ENCODE results near the gene ZNF593OS. TPM values are rescaled to one million over a fixed set of nuclear protein-coding genes. Genes with fewer than 3 reads are reported as not detected.

Gene ZNF593OS
- polyA plus RNA-seq, 4 donors: 0.41 to 1.4 (median 0.71) TPM

DNA sequence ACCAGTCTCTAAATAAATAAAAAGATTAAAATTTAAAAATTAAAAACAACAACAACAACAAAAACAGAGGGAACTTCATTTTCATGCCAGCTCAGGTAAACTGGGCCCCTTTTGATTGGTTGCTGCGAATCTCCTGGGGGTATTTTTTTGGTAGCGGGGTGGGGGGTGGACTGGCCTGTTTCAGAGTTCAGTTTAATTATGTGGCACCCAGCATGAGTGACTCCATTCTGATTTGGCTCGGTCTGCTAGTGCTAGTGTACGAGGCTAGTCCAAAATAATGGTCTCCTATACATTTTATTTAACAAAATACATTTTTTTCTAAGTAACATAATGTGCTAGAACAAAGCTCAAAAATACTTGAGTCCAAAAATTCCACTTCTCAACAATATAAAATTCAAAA is 41.9 kb downstream of the ZNF593OS start:
- DNase-seq (ENCODE audit: low read depth in 4 of 4, low spot score in 2 of 4): no peak

- no peak for DNase-seq (ENCODE audit: low read depth in 4 of 4, low spot score in 2 of 4)
Measured at GRCh38 chr1:26127235-26128163, 44.1 kb downstream of the ZNF593OS start.

DNA sequence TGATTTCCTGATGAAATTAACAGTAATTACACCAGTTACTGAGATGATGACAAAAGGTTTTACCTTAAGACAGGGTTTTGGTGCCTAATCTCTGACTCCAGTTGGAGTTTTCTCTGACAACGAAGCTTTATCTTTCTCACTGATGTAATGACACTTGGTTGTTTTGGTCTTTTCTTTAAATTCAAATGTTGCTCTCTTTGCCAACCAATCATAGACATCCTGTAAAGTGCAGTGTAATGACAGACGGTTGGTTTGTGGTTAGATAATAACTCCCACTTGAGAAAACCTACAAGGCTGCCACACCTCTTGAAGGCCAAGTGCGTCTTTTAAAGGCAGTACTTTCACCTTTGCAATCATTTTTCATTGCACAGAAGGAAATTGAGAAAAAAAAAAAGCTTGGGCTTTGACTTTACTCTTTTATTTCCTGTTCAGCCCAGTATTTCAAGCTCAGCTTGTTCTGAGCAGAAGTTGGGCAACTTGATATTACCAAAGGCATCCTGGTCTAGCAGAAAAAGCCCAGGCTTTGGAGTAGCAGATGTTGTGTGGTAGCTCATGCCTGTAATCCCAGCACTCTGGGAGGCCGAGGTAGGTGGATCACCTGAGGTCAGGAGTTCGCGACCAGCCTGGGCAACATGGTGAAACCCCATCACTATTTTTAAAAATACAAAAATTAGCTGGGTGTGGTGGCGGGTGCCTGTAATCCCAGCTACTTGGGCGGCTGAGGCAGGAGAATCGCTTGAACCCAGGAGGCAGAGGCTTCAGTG is 45.1 kb downstream of the ZNF593OS start:
- no peak for DNase-seq (ENCODE audit: low read depth in 4 of 4, low spot score in 2 of 4)

- DNase-seq (ENCODE audit: low read depth in 4 of 4, low spot score in 2 of 4): no peak
Measured at GRCh38 chr1:26125946-26126320, 45.7 kb downstream of the ZNF593OS start.

DNA sequence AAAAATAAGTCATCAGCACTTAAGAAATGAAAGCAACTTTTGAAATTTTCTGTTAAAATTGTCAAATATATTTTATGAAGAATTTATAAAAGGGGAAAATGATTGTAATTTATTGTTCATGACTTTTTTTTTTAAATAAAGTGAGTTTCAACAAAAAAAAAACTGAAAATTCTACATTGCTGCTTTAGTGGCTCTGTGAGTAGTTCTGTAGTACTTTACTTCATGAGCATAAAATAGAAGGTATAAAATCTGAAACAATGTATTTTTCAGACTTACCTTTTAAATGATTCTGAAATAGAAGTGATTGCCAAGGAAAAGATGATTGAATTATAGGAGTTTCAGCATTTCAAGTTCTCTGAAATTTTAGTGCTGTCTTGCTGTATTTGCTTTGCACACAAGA is 46.2 kb downstream of the ZNF593OS start:
- DNase-seq (ENCODE audit: low read depth in 4 of 4, low spot score in 2 of 4): no peak

DNA sequence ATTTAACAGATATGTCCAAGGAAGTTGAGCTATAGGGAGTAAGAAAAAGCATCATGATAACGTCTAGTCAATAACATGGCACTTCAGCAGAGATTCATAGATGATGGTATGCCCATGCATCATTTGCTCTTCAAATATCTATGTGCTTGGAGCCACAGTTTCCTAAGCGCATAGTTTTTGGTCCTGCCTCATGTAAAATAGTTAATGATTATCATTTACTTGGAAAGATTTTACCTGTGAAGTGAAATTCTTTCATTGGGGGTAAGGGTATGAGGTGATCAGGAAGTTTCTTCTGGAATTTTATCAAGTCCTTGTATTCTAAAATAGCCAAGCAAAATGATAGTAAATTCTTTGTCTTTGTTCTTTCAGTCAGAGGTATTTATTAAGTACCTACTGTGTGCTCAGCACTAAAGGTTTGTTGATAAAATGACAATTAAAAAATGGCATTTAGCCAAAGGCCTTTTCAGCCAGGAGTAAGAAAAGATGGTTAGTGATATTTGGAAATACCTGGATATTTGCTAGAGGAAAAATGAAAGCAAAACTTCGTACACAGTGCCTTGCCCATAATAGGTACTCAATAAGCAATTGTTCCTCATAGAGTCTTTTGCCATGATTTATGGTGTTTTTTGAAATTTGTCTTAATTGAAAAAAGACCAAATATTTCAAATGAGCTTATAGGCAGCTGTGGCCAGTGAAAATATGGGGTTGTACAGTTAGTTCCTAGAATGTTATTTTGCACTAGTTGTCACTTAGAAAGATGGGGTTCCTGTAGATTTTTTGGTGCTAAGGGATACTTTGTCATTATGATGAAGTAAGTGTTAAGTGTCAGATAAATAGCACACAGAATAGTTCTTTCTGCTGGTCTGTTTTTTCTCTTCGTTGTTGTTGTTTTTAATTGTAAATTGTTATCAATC is 47.0 kb downstream of the ZNF593OS start:
- DNase-seq (ENCODE audit: low read depth in 4 of 4, low spot score in 2 of 4): no peak

GRCh38 chr1:26122988-26123973 is 48.4 kb downstream of the ZNF593OS start:
- no peak for DNase-seq (ENCODE audit: low read depth in 4 of 4, low spot score in 2 of 4)

DNA sequence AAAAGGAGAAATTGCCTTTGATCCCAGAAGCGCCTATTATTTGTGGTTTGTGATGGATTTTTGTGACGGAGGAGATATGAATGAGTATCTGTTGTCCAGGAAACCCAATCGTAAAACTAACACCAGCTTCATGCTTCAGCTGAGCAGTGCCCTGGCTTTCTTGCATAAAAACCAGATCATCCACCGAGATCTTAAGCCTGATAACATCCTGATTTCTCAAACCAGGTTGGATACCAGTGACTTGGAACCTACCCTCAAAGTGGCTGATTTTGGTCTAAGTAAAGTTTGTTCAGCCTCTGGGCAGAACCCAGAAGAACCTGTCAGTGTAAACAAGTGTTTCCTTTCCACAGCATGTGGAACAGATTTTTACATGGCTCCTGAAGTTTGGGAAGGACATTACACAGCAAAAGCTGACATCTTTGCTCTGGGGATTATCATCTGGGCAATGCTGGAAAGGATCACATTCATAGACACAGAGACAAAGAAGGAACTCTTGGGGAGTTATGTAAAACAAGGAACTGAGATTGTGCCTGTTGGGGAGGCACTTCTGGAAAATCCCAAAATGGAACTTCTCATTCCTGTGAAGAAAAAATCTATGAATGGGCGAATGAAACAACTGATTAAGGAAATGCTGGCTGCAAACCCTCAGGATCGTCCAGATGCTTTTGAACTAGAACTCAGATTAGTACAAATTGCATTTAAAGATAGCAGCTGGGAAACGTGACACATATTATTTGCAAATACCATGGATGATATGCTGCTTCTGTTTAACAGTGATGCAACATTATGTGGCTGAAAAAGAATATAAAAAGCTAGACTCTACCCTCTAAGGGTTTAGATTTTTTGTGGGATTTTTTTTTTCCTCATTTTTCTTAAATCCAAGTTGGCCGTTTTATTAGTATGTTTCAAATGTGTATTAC is 49.5 kb downstream of the ZNF593OS start:
- no peak for DNase-seq (ENCODE audit: low read depth in 4 of 4, low spot score in 2 of 4)

- DNase-seq (ENCODE audit: low read depth in 4 of 4, low spot score in 2 of 4): no peak
Measured at GRCh38 chr1:26119892-26120608, 51.6 kb downstream of the ZNF593OS start.

Other genes with a start within 250 kb of the ZNF593OS start
- 10 to 100 TPM; 14.1 to 23.4 (median 18.7) TPM for gene PAFAH2, start 173.8 kb downstream of the ZNF593OS start, polyA plus RNA-seq (ENCODE audit: insufficient read length in 4 of 4)
- gene EXTL1, start 150.1 kb downstream of the ZNF593OS start, polyA plus RNA-seq (ENCODE audit: insufficient read length in 4 of 4): 1 to 10 TPM; 1.3 to 2.4 (median 1.7) TPM
- gene SLC30A2, start 125.7 kb downstream of the ZNF593OS start, polyA plus RNA-seq (ENCODE audit: insufficient read length in 4 of 4): 1 to 10 TPM; 3.1 to 5.8 (median 4.2) TPM
- under 1 TPM; 0.62 to 0.87 (median 0.75) TPM for gene TRIM63, start 104.2 kb downstream of the ZNF593OS start, polyA plus RNA-seq (ENCODE audit: insufficient read length in 4 of 4)
- 10 to 100 TPM; 17.3 to 20.6 (median 19.5) TPM for gene PDIK1L, start 60.0 kb downstream of the ZNF593OS start, polyA plus RNA-seq (ENCODE audit: insufficient read length in 4 of 4)
- gene FAM110D, start 12.8 kb downstream of the ZNF593OS start, polyA plus RNA-seq (ENCODE audit: insufficient read length in 4 of 4): 1 to 10 TPM; 1.0 to 2.2 (median 1.3) TPM
- gene C1orf232, start 2.9 kb downstream of the ZNF593OS start, polyA plus RNA-seq (ENCODE audit: insufficient read length in 4 of 4): under 1 TPM in 3 of 4 donors, not detected in 1; 0.22 to 0.40 (median 0.23) TPM
- gene ZNF593, start 1.9 kb downstream of the ZNF593OS start, polyA plus RNA-seq (ENCODE audit: insufficient read length in 4 of 4): 10 to 100 TPM; 14.3 to 27.1 (median 19.5) TPM
- 10 to 100 TPM in 3 of 4 donors, 1 to 10 TPM in 1; 9.4 to 24.4 (median 15.5) TPM for gene CNKSR1, start 5.7 kb upstream of the ZNF593OS start, polyA plus RNA-seq (ENCODE audit: insufficient read length in 4 of 4)
- gene CATSPER4, start 18.8 kb upstream of the ZNF593OS start, polyA plus RNA-seq (ENCODE audit: insufficient read length in 4 of 4): under 1 TPM in 3 of 4 donors, not detected in 1; 0.13 to 0.17 (median 0.16) TPM
- 10 to 100 TPM; 11.7 to 23.1 (median 19.2) TPM for gene CEP85, start 62.4 kb upstream of the ZNF593OS start, polyA plus RNA-seq (ENCODE audit: insufficient read length in 4 of 4)
- gene SH3BGRL3, start 108.3 kb upstream of the ZNF593OS start, polyA plus RNA-seq (ENCODE audit: insufficient read length in 4 of 4): 100 to 1,000 TPM in 2 of 4 donors, 10 to 100 TPM in 2; 85.5 to 114 (median 100) TPM
- gene UBXN11, start 134.8 kb upstream of the ZNF593OS start, polyA plus RNA-seq (ENCODE audit: insufficient read length in 4 of 4): 10 to 100 TPM; 30.4 to 58.2 (median 44.6) TPM
- gene CD52, start 146.1 kb upstream of the ZNF593OS start, polyA plus RNA-seq (ENCODE audit: insufficient read length in 4 of 4): 1 to 10 TPM; 1.7 to 9.6 (median 5.3) TPM
- gene CRYBG2, start 182.3 kb upstream of the ZNF593OS start, polyA plus RNA-seq (ENCODE audit: insufficient read length in 4 of 4): 1 to 10 TPM in 1 of 4 donors, under 1 TPM in 3; 0.44 to 1.1 (median 0.79) TPM
- gene ZNF683, start 200.9 kb upstream of the ZNF593OS start, polyA plus RNA-seq (ENCODE audit: insufficient read length in 4 of 4): under 1 TPM in 1 of 4 donors, not detected in 3; 0.14 TPM
- gene LIN28A, start 239.0 kb upstream of the ZNF593OS start, polyA plus RNA-seq (ENCODE audit: insufficient read length in 4 of 4): under 1 TPM; 0.04 to 0.14 (median 0.08) TPM

Measured in left renal cortex interstitium (tissue), 4 donors.